Astrocyte of the spinal cord (primary cell): ENCODE measurements around the gene AFDN.

Experiments used
- DNase-seq: peaks from one replicate; pipeline ENCODE4 v3.0.0; 2011; ENCODE audit warnings: low read depth, low spot score
- H3K4me3 ChIP-seq: 2 replicates; pipeline ENCODE4 v1.5.1; 2011; ENCODE audit warnings: low read depth, mild to moderate bottlenecking, low read length, moderate library complexity
- CTCF ChIP-seq: IDR thresholded peaks from 2 replicates; pipeline ENCODE4 v1.5.1; 2012; ENCODE audit warnings: low read depth, mild to moderate bottlenecking, low read length, inconsistent platforms
- in situ Hi-C: cut with HindIII; loops from 2 replicates; pipeline ENCODE4 v1.10.0; 2017; ENCODE audit warnings: low sequenced_read_pairs

Gene AFDN

GRCh38 chr6:168009331-168009730, 182.6 kb downstream of the AFDN start:
- H3K4me3 ChIP-seq = no peak overlapping the region
- no peak for TF ChIP-seq CTCF
- peak; percentile 31 for DNase-seq
- in situ Hi-C loops = no loop called here

DNA sequence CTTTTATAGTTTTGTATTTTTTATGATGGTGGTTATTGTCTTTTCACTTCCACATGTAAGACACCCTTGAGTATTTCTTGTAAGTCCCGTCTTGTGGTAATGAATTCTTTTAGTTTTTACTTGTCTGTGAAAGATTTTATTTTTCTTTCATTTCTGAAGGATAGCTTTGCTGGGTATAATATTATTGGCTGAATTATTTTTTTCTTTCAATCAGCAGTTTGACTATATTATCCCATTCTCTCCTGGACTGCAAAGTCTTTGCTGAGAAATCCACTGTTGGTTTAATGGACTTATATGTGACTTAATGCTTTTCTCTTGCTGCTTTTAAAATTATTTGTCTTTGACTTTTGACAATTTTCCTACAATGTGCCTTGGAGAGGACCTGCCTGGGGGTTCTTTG, 184.6 kb downstream of the AFDN start:
- no peak for TF ChIP-seq CTCF
- no peak overlapping the region for H3K4me3 ChIP-seq
- in situ Hi-C loops = no loop called here
- DNase-seq = no peak

DNA sequence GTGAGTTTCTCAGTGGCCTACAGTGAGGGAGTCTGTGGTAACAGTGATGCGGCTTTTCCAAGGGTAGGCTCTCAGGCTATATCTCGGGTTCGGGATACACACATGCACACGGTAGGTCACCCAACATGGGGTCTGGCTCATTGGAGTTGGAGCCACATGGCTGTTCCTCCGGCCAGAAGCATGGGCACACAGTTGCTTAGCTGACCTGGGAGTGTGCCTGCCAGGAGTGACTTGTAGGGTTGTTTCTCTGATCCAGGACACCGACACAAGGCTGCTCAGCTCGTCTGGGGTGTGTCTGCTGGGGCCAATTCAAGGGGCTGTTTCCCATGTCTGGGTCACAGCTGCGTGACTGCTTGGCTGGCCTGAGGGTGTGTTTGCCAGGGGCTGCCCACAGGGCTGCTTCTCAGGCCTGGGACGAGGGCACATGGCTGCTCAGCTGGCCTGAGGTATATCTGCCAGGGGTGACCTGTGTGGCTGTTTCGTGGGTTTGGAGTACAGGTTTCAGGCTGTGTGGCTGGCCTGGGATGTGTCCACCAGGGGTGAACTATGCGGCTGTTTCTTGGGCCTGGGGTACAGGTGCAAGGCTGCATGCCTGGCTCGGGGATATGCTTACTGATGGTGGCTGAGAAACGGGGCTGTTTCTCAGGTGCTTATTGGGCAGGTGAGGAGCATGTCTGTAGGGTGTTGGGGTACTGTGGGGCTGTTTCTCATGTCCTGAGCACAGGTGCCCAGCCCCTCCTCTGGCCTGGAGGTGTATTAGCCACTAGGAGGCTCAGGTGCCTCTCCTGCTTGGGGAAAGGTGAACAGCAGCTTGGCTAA, 185.9 kb downstream of the AFDN start:
- no peak for TF ChIP-seq CTCF
- DNase-seq = no peak
- in situ Hi-C loops = no loop called here
- H3K4me3 ChIP-seq = no peak overlapping the region

- no peak for DNase-seq
- TF ChIP-seq CTCF = no peak
- no peak overlapping the region for H3K4me3 ChIP-seq
- in situ Hi-C loops = no loop called here
Observed at GRCh38 chr6:168013250-168013915, 186.7 kb downstream of the AFDN start.

DNA sequence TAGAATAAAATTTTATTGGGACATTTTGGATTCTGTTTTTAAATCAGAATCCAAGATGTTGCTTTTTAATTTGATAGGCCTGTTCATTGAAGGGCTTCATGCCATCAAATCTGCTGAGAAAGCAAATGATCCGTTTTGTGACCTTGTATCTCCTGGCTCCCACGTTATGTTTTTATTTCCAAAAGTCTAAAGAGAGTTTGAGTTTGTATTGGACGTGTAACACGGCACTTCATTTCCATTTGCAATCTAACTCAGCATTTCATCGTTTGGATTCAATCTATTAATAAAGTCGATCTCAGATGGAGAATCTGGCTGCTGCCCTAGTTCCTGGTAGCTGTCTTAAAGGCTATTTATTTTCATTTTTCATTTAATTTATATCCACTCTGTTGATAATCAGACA, 187.7 kb downstream of the AFDN start:
- no peak overlapping the region for H3K4me3 ChIP-seq
- in situ Hi-C loops = no loop called here
- TF ChIP-seq CTCF = no peak
- no peak for DNase-seq

DNA sequence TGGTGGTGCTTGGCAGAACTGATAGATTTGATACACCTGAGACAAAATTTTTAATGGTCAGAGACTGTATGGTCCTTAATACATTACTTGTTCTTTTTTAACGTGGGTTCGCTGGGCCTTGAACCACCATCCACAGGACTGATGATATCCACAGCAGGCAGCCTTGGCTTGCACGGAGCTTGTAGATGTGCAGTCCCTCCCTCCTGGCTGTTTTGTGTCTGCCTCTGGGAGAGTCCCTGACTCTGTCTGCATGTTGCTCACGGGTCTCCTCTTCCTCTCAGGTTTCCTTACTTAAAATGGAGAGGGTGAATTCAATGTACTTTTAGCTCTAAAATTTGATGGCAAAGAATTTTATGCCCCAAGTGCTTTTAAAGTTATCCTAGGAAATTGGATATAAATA, 188.3 kb downstream of the AFDN start:
- no peak for TF ChIP-seq CTCF
- no peak overlapping the region for H3K4me3 ChIP-seq
- in situ Hi-C loops = no loop called here
- DNase-seq = no peak
